HG03135 (cell line): Measurements from ENCODE around the gene CTIF.

Experiments used
- ATAC-seq: cut with Tn5 transposase; IDR thresholded peaks from one replicate; pipeline ENCODE4 v1.9.1; 2021; ENCODE audit warnings: mild to moderate bottlenecking, moderate library complexity; ENCODE audit not compliant: unreplicated experiment

Gene CTIF

DNA sequence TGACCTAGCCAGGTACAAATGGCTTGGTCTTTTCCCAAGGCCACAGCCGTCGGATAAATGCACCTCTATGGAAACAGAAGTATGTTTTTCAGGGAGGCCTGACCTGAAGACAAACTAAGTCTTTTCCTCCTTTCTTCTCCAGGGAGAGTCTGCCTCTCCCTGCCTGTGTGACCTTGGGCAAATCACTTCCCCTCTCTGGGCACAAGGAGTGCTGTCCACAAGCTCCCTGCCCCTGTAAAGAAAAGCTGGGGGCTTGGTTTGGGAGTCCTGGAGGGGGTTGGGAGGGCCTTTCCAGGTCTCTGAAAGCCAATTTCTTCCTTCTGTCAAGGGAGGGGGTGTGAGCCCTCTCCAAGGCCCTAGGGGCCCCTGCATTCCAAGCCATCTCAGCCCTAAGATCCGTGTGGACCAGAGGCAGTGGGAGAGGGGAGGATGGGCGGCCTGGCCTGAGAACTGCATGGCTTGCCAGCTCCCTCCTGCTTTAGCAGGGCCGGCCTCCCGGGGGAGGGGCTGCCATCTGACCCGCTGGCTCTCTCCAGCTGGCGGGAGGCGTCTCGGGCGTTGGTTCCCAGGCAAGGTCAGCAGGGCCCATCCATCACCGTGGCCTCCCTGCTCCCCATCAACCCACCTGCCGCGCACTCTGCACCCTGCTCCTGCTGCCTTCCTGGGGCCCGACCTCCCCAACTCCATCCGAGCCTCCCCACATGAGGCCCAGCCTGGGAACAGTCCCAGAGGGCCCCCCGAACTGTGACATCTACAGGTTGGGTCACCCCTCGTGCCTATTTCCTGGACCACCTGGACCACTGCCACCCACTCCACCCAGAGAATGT lies 350.5 kb downstream of the CTIF start:
- ATAC-seq, result no peak

DNA sequence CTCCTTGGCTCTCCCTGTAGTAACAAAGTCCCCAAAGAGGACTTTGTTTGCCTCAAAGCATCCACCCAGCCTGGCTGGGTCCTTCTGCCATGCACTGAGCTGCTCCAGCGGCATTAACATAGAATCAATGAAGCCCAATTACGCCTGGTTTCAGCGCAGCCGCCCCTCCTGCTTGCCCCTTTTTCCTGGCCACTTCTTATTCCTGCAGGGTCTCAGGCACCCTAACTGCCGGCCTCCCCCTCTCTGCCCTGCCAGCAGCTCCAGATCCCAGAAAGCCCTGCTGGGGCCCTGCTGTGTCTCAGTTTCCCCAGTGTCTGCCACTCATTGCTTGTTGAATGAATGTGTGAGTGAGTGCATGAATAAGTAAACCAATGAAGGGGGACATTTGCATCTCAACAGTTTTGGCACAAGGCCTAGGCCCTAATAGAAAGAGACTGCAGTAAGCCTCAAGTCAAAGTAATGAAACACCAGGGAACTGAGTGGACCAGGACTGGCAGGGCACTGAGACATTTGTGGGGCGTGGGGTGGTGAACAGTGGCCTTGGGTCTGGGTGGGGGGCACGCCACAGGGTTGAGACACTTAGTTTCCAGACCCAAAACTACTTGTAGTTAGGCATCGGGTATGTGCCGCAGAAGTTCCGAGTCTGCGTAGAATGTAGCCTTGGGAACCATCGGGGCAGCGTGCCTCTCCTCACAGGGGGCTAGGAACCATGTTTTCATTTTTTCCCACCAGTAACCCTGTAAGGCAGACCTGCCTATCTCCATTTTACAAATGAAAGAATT lies 351.3 kb downstream of the CTIF start:
- no peak for ATAC-seq

DNA sequence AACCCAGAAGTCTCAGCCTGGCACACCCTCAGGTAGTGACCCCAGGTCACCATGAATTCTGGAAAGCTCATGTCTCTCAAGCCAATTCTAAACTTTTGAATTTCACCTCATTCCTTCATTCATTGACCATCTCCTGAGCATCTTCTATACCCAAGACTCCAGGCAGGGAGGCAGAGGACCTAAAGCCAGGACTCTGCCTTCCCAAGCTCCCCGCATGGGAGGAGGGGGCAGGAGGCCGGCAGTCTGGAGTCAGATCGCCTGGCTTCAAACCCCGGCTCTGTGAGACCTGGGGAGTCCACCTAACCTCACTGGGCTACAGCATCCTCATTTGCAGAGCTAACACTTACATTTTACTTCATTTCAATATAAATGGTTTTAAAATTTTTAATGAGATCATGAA lies 352.9 kb downstream of the CTIF start:
- no peak for ATAC-seq

DNA sequence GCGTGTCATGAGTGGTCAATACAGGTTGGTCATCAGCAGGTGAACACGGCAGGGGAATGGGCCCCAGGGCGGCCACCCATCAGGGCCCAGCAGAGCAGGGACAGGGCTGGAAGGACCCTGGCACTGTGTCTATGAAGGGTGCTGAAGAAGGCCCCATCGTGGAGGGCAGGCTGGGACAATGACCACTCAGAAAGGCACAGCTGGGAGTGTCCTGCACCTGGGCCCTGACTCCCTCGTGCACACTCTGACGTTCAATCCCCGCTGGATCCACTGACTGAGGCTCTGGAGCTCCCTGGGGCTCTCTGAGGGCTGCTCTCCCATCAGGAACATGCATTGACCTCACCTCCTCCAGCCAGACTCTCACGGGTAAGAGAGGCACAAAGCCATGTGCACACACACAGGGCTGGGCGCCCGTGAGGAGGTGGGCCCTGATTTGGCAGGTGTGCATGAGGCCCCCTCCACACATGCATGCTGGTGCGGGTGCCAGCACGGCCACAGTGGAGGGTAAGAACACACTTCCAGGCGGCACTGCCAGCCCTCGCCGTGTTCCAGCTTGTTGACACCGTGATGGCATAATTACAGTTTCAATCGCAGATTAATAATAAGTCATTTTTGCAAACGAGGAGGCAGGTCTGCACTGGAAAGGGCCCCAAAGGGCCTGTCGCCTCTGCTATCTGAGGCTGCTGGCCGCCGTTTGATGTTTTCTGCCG lies 353.5 kb downstream of the CTIF start:
- ATAC-seq, result no peak

DNA sequence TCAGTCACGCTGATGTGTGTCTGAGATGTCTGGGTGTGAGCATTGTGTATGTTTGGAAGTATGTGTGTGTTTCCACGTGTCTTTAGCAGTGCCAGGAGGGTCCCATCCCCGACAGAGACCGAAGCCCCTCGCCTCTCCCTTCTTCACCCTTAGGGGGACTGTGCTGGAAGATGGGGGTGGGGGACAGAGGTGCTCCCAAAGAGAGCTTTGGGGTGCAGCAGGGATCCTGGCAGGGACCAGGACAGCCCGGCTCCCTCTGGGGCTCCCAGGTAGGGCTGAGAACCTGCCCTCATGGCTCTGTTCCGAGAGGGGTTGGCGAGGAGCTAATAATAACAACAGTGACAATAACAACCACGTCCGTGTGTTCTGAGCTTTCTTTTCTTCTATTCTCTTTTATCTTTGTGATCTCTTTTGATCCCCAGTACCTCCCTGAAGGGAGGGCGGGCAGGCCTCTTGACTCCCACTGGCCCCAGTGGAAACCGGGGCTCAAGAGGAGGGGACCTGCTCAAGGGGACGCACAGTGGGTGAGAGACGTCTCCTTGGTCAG lies 354.3 kb downstream of the CTIF start:
- ATAC-seq, result no peak

DNA sequence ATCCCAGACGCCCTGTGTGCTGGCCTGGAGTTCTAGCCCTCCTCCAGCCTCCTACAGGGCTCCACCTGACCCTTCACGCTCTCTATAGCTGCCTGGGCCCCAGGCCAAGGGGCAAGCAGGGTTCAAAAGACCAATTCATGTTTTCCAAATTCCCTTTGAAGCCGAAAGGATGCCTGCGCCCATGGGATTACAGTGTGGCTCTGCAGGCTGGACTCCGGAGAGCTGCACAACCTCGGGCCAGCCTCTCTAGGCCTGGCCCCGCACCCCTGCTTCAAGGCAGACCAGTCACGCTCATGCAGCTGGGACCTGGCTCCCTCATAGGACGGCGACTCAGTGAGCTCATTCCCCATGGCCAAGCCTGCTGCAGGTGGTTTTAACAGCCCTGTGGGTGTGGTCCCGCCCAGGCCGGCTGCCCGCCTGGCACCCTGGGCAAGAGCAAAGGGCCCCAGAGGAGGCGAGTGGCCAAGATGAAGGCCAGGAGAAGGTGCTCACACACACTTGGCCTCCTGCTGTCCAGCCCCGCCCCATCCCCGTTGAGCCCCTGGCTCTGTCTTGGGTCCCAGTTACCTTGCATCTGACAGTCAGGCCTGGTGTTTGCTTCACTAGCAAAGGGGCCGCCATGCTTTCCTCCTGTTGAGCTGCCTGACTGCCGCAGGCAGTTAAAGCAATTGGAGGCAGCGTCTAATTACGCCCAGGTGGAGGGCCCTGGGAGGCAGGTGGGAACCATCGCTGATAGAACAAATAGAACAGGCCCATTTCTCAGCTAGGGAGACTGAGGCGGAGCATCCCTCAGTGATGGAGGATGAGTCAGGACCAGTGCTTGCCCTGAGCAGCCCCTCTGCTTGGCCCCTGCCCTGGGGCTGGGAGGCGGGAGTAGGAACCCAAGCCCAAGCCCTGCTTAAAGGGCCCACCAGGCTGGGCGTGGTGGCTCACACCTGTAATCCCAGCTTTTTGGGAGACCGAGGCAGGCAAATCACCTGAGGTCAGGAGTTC lies 355.1 kb downstream of the CTIF start:
- ATAC-seq, result no peak

DNA sequence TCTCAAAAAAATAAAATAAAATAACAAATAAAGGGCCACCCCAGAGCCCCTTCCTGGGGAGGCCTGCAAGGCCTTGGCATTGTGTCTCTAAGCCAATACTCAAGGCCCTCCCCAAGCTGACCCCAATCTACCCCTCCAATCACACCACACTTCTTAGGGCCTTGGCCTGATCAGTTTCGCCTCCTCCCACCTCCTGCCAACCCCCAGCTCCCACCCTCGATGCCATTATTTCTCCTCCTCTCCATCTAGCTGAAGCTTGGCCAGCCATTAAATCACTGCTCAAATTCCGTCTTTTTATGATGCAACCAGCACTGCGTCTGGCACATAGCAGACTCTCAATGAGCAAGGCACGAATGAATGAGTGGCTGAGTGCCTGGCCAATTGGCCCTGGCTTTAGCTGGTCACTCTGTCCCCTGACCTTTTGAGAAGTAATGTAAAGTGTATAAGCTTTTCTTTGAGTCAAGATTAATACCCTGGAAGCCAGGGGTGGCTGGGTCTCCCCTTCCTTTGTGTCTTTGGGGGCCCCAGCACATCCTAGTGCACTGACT lies 356.0 kb downstream of the CTIF start:
- no peak for ATAC-seq

DNA sequence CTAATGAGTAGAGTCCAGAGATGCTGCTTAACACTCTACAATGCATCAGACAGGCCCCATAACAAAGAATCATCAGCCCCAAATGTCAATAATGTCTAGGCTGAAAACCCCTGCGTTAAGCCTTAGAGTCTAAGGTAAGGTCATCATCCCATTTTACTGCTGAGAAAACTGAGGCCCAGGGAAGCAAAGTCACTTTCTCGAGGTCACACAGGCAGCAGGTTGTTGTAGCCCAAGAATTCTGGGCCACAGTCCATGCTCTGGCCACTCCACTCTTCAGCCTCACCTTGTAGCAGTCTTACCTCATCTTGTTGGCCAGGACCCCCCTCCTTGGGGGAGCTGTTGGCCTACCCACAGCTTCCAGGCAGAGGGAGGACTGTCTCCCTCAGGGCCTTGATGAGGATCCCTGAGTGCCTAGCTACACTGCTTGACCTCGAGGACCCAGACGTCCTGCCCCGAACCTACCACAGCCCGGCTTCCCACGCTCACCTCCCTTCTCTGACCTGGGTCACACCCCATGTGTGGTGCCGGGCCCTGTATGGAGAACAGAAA lies 357.6 kb downstream of the CTIF start:
- ATAC-seq, result no peak

DNA sequence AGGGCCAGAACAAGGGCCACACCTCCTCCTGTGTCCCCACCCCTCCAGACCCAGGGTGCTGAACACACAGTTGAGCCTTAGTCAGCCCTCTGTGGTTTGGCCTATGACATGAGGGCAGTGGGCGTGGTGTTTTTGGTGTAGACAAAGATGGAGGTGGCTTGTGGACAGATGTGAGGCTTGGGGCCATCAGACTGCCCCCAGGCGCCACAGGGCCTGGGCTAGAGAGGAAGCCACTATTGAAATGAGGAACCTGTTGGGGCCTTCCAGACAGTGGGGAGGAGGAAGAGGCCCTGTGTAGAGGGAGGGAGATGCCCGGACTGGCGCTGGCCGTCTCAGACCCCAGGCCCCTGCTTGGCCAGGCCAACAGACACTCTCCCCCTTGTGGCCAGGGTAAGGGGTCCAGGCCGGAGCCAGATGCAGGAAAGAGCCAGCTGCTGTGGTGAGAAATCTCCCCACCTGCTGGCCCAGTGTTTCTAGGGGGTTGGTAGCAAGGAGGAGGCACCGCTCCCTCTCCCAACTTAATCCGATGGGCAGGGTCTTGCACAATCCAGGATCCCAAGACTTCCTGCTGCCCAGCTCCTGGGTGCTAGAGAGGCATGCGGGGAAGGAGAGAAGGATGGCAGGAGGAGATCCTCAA lies 358.2 kb downstream of the CTIF start:
- ATAC-seq, result no peak

DNA sequence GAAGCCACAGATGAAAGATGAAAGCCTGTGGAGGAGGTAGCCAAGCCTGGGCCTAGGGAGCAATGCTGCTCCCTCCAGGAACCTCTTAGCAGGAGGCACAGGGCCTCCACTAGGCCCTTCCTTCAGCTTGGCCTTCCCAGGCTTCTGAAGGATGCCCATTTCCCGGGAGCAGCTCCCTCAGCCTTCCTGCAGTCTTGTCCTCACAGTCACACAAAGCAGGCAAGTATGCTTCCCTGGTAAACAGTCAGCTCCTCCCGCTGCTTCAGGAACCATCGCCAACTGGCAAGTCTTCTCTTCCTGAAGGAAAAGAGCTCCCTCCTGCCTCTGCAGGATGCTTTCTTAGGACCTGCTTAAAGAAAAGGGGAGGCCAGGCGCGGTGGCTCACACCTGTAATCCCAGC lies 358.7 kb downstream of the CTIF start:
- no peak for ATAC-seq

DNA sequence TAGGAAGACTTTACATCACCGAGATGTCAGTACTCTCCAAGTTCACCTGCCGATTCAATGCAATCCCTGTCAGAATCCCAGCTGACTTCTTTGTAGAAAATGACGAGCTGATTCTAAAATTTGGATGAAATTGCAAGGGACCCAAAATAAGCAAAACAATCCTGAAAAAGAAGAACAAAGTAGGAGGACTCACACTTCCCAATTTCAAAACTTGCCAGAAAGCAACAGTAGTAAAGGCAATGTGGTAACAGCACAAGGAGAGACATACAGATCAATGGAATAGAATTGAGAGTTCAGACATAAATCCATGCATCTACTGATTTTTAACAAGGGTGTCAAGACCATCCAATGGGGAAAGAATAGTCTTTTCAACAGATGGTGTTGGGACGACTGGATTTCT lies 359.7 kb downstream of the CTIF start:
- no peak for ATAC-seq

DNA sequence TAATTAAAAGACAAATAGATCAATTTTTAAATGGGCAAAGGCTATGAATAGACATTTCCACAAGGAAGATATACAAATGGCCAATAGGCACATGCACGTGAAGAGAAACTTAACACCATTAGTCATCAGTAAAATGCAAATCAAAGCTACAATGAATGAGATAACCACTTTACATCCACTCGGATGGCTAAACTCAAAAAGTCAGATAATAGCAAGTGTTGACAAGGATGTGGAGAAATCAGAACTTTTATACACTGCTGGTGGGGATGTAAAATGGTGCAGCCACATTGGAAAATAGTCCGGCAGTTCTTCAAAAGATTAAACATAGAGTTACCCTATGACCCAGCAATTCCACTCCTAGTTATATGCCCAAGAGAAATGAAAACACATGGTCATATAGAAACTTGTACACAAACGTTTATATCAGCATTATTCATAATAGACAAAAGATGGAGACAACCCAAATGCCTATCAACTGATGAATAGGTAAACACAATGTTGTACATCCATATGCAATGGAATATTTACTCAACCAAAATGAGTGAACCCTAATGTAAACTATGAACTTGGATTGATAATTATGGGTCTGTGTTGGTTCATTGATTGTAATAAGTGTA lies 360.8 kb downstream of the CTIF start:
- no peak for ATAC-seq

DNA sequence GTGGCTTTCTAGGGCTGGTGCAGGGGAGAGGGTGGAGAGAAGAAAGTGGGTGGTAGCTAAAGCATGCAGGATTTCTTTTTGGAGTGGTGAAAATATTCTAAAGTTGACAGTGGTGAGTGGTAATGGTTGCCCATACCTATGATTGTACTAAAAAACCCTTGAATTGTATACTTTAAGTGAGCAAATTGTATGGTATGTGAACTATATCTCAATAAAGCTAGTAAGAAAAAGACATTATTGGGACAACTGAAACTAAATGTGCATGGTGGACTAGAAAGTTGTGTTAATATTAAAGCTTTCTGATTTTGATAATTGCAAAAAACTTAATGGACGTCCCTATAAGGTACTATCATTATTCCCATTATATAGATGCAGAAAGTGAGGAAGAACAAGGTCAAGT lies 361.6 kb downstream of the CTIF start:
- ATAC-seq, result no peak

DNA sequence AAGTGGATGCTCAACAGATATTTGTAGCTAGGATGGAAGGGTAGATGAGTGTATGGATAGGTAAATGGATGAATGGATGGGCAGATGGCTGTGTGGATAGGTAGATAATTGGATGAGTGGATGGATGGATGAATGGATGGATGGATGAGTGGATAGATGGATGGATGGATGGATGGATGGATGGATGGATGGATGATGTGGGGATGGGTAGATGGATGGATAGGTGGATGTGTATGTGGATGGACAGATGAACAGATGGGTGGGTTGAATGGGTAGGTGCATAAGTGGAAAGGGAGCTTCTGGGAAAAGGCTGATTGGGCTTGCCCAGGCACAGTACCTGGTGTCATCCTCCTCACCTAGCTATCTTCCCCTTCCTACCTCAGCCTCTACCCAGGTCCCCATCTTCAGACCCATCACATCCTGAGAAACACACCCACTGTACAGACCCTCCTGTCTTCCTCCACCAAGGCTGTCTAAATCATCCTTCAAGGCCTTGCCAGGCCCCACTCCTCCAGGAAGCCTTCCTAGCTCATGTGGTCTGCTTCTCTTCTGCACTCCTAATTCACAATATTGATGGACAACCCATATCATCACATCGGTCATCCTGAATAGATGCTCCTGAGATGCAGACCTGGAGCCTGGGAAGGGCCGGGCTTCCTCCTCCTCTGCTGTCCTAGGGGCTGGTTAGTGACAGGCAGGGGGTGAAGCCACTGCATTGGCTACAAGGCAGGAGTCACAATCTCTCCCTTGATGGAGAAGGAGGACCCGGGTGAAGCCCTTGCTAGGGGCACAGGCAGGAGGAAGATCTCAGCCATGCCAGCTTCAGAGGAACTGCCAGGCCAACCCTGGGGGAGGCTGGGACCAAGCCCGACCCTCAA lies 362.6 kb downstream of the CTIF start:
- ATAC-seq, result no peak

DNA sequence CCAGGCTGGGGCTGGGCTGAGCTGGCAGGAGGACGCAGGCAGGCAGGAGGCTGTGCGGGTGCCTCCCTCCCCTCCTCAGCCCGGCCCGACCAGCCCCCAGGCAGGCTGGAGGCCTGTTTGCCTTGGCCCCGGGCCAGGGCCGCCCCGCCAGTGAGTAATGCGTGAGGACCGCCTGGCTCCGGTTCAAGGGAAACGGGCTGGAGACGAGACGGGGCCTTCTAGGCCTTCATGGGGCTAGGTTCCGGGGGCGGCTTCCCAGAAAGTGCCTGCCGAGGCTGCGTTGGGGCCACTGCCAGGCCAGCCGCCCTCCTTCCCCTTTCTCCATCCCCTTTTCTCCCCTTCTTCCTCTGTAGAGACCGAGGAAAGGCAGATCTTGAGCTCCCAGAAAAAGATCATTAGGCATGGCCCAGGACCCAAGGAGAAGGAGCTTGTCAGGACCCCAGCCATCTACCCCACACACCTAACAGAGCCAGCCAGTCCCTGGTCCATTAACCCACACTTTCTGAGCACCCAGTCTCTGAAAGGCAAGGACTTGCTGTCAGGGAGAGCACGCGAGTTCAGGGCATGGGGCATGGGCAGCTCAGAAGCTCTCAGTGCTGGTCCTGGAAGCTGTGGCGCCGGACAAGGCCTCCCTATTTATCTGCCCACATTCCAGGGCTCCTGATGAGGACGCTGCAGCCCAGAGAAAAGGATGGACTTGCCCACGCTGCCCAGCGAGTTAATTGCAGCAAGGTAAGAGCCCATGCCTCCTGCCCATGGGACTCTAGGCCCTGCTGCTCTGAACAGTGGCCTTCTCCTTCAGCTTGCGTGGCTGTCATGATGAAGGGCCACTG lies 363.4 kb downstream of the CTIF start:
- ATAC-seq, result no peak

DNA sequence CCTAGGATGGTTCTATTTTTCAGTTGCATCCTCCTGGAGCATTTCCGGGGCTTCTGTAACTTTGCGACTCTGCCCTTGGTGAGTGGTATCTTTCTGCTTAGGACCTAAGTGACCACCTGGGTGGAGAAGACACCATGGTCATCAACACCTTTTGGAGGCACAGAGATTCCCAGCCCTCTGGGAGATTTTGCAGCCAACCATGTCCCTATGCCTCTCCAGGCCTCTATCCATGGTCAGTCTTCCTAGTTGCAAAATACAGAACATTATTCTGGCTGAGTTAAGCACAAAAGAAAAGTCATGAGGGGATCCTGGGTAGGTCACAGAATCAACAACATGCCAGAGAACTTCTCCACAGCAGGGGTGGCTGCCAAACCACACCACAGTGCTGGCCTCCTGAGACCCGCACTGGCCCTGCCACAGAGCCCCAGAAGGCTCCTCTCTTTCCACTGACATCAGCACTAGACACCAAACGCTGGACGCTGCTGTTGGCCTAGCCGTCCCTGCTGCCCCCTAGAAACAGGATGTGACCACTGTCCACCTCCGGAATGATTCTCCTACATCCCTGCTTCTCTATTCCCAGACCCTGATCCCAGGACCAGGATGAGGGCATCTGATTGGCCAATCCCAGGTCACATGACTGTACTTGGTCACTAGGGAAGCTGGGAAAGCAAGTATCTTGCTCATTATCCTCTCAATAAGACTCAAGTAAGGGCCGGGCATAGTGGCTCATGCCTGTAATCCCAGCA lies 364.2 kb downstream of the CTIF start:
- ATAC-seq, result no peak
